WTC11 (cell line): ENCODE data around the gene TACR2. TPM values are rescaled to one million over a fixed set of nuclear protein-coding genes. Genes with fewer than 3 reads are reported as not detected.

Experiments used
- ATAC-seq: fragments of 200-7000 bp; cut with Tn5 transposase; 2 replicates; pipeline ENCODE4 v1.10.0; 2021; ENCODE audit warnings: mild to moderate bottlenecking, moderate library complexity
- CTCF ChIA-PET: fragments of 300-600 bp; sonication (Branson Sonifier 250); formaldehyde crosslinking; loops from one replicate; lab custom pipeline; 2021; ENCODE audit warnings: antibody characterized with exemption; lab: Charles Lee
- POLR2A ChIA-PET: fragments of 350-600 bp; sonication (Branson Sonifier 250); formaldehyde crosslinking; loops from one replicate; lab custom pipeline; 2021; ENCODE audit warnings: antibody characterized with exemption; lab: Charles Lee
- DNase-seq: peaks from one replicate; pipeline ENCODE4 v3.0.0; 2021; ENCODE audit warnings: low spot score
- H3K27ac Mint-ChIP-seq: 2 replicates; pipeline ENCODE4 v1.8.0; 2021; ENCODE audit warnings: mixed read lengths
- H3K27me3 Mint-ChIP-seq: 2 replicates; pipeline ENCODE4 v1.8.0; 2021; ENCODE audit warnings: low read depth, mild to moderate bottlenecking, moderate library complexity, mixed read lengths
- H3K36me3 Mint-ChIP-seq: 2 replicates; pipeline ENCODE4 v1.8.0; 2021; ENCODE audit warnings: mixed read lengths
- H3K4me1 Mint-ChIP-seq: 2 replicates; pipeline ENCODE4 v1.8.0; 2022; ENCODE audit warnings: mixed read lengths
- H3K4me3 Mint-ChIP-seq: 2 replicates; pipeline ENCODE4 v1.8.0; 2021; ENCODE audit warnings: mild to moderate bottlenecking, moderate library complexity, mixed read lengths
- H3K9me3 Mint-ChIP-seq: 2 replicates; pipeline ENCODE4 v1.8.0; 2021; ENCODE audit warnings: mixed read lengths
- CBFB ChIP-seq: sonication (generic); formaldehyde crosslinking; IDR thresholded peaks from 2 replicates; pipeline ENCODE4 v1.8.1; 2022; ENCODE audit warnings: mild to moderate bottlenecking, low read depth, missing genetic modification reagents
- CREB1 ChIP-seq: sonication (generic); formaldehyde crosslinking; IDR thresholded peaks from 2 replicates; pipeline ENCODE4 v1.8.0; 2023; ENCODE audit warnings: mild to moderate bottlenecking, missing genetic modification reagents
- FOXJ3 ChIP-seq: sonication (generic); formaldehyde crosslinking; IDR thresholded peaks from 2 replicates; pipeline ENCODE4 v1.9.0; 2021; ENCODE audit warnings: missing genetic modification reagents, mild to moderate bottlenecking, borderline replicate concordance
- FOXK1 ChIP-seq: sonication (generic); formaldehyde crosslinking; IDR thresholded peaks from 2 replicates; pipeline ENCODE4 v1.8.0; 2022; ENCODE audit warnings: mild to moderate bottlenecking, moderate library complexity, missing genetic modification reagents
- GRHL2 ChIP-seq: fragments of 250-450 bp; sonication (Bioruptor Pico); IDR thresholded peaks from 2 replicates; pipeline ENCODE4 v1.8.0; 2022; ENCODE audit warnings: mild to moderate bottlenecking, moderate library complexity; ENCODE audit not compliant: insufficient replicate concordance, severe bottlenecking
- HMGA2 ChIP-seq: fragments of 250-450 bp; sonication (Bioruptor Pico); IDR thresholded peaks from 2 replicates; pipeline ENCODE4 v1.4.0; 2021; ENCODE audit warnings: mild to moderate bottlenecking, moderate library complexity
- NR1H2 ChIP-seq: sonication (generic); formaldehyde crosslinking; IDR thresholded peaks from 2 replicates; pipeline ENCODE4 v1.9.0; 2021; ENCODE audit warnings: mild to moderate bottlenecking, moderate library complexity, missing genetic modification reagents
- PRRX2 ChIP-seq: fragments of 250-450 bp; sonication (Bioruptor Pico); IDR thresholded peaks from 2 replicates; pipeline ENCODE4 v1.8.0; 2021; ENCODE audit warnings: mild to moderate bottlenecking
- RELA ChIP-seq: sonication (generic); formaldehyde crosslinking; IDR thresholded peaks from 2 replicates; pipeline ENCODE4 v1.8.1; 2022; ENCODE audit warnings: missing genetic modification reagents, mild to moderate bottlenecking, borderline replicate concordance
- RORB ChIP-seq: fragments of 250-450 bp; sonication (Bioruptor Pico); IDR thresholded peaks from 2 replicates; pipeline ENCODE4 v1.9.0; 2021; ENCODE audit warnings: mild to moderate bottlenecking
- SMAD3 ChIP-seq: sonication (generic); formaldehyde crosslinking; IDR thresholded peaks from 2 replicates; pipeline ENCODE4 v1.8.0; 2022; ENCODE audit warnings: missing genetic modification reagents, mild to moderate bottlenecking, borderline replicate concordance
- SOX15 ChIP-seq: fragments of 250-450 bp; sonication (Bioruptor Pico); IDR thresholded peaks from 2 replicates; pipeline ENCODE4 v1.9.0; 2021; ENCODE audit warnings: mild to moderate bottlenecking
- SP1 ChIP-seq: sonication (generic); formaldehyde crosslinking; conservative IDR thresholded peaks from 2 replicates; pipeline ENCODE4 v1.8.1; 2022; ENCODE audit warnings: missing genetic modification reagents
- TEAD1 ChIP-seq: sonication (generic); formaldehyde crosslinking; IDR thresholded peaks from 2 replicates; pipeline ENCODE4 v1.8.0; 2022; ENCODE audit warnings: mild to moderate bottlenecking, missing genetic modification reagents
- TP53 ChIP-seq: sonication (generic); formaldehyde crosslinking; IDR thresholded peaks from 2 replicates; pipeline ENCODE4 v1.8.1; 2023; ENCODE audit warnings: mild to moderate bottlenecking, missing genetic modification reagents
- ZNF121 ChIP-seq: sonication (generic); formaldehyde crosslinking; IDR thresholded peaks from 2 replicates; pipeline ENCODE4 v1.8.0; 2023; ENCODE audit warnings: missing genetic modification reagents
- ZNF219 ChIP-seq: sonication (generic); formaldehyde crosslinking; IDR thresholded peaks from 2 replicates; pipeline ENCODE4 v1.8.0; 2023; ENCODE audit warnings: missing genetic modification reagents, mild to moderate bottlenecking, borderline replicate concordance
- ZNF396 ChIP-seq: fragments of 250-450 bp; sonication (Bioruptor Pico); IDR thresholded peaks from 2 replicates; pipeline ENCODE4 v1.8.0; 2021; ENCODE audit warnings: mild to moderate bottlenecking, moderate library complexity, borderline replicate concordance
- ZNF416 ChIP-seq: fragments of 250-450 bp; sonication (Bioruptor Pico); IDR thresholded peaks from 2 replicates; pipeline ENCODE4 v1.9.0; 2021; ENCODE audit warnings: mild to moderate bottlenecking, inconsistent platforms
- total RNA-seq: library from RNA; stranded (reverse); gene quantifications from 3 replicates; pipeline ENCODE4 v1.2.3, GENCODE V29; 2021
- TF ChIP-seq, protein P1 (sequence below): sonication (generic); formaldehyde crosslinking; IDR thresholded peaks from 2 replicates; pipeline ENCODE4 v1.8.1; 2023; ENCODE audit warnings: mild to moderate bottlenecking, moderate library complexity, missing genetic modification reagents
- TF ChIP-seq, protein P2 (sequence below): sonication (generic); formaldehyde crosslinking; IDR thresholded peaks from 2 replicates; pipeline ENCODE4 v1.8.0; 2022; ENCODE audit warnings: mild to moderate bottlenecking, missing genetic modification reagents
- TF ChIP-seq, protein P3 (sequence below): sonication (generic); formaldehyde crosslinking; IDR thresholded peaks from 2 replicates; pipeline ENCODE4 v1.8.1; 2022; ENCODE audit warnings: missing genetic modification reagents, borderline replicate concordance
- TF ChIP-seq, protein P4 (sequence below): sonication (generic); formaldehyde crosslinking; IDR thresholded peaks from 2 replicates; pipeline ENCODE4 v1.8.1; 2023; ENCODE audit warnings: mild to moderate bottlenecking, missing genetic modification reagents, moderate library complexity
- TF ChIP-seq, protein P5 (sequence below): fragments of 250-450 bp; sonication (Bioruptor Pico); IDR thresholded peaks from 2 replicates; pipeline ENCODE4 v1.9.0; 2021; ENCODE audit warnings: moderate library complexity, mild to moderate bottlenecking, inconsistent platforms, borderline replicate concordance
- TF ChIP-seq, protein P6 (sequence below): sonication (generic); formaldehyde crosslinking; conservative IDR thresholded peaks from 2 replicates; pipeline ENCODE4 v1.8.1; 2023; ENCODE audit warnings: mild to moderate bottlenecking, low read depth, missing genetic modification reagents, moderate library complexity

Gene TACR2
- total RNA-seq, 1 experiment from 2014 or later, result 0.20 TPM

DNA sequence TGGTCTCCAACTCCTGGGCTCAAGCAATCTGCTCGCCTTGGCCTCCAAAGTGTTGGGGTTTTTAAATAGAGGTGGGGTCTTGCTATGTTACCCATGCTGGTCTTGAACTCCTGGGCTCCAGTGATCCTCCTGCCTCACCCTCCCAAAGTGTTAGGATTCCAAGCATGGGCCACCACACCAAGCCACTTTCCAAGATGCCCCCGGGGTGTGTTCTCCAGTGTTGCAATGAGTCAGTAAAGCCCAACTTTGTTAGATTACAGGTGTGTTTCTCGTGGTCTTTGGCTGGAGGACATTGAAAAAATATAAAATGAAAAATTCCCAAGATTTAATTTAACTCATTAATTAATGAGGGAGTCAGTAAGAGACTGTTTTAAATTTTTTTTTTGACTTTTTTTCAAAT, 29.2 kb downstream of the TACR2 start:
- ATAC-seq (no peak), DNase-seq (no peak)
- peak overlapping the region; percentile 57; the same call in 1 of the 2 replicates for H3K27ac Mint-ChIP-seq
- no peak overlapping the region for H3K4me3 Mint-ChIP-seq
- H3K9me3 Mint-ChIP-seq, result peaks cover 4% of the 10 kb centered on the region; the same call in 1 of the 2 replicates
- H3K27me3 Mint-ChIP-seq, result no peaks in the 10 kb centered on the region
- CTCF ChIA-PET, result no interaction called here
- peaks cover 39% of the 10 kb centered on the region for H3K4me1 Mint-ChIP-seq
- TF ChIP-seq RELA (CRISPR knock-in tag) (no peak), FOXK1 (CRISPR knock-in tag) (no peak), TP53 (CRISPR knock-in tag) (no peak), CBFB (CRISPR knock-in tag) (no peak), PRRX2 (CRISPR knock-in tag) (no peak)
- TF ChIP-seq, protein P1, sequence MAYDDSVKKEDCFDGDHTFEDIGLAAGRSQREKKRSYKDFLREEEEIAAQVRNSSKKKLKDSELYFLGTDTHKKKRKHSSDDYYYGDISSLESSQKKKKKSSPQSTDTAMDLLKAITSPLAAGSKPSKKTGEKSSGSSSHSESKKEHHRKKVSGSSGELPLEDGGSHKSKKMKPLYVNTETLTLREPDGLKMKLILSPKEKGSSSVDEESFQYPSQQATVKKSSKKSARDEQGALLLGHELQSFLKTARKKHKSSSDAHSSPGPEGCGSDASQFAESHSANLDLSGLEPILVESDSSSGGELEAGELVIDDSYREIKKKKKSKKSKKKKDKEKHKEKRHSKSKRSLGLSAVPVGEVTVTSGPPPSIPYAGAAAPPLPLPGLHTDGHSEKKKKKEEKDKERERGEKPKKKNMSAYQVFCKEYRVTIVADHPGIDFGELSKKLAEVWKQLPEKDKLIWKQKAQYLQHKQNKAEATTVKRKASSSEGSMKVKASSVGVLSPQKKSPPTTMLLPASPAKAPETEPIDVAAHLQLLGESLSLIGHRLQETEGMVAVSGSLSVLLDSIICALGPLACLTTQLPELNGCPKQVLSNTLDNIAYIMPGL, result no peak
- TF ChIP-seq, protein P2, sequence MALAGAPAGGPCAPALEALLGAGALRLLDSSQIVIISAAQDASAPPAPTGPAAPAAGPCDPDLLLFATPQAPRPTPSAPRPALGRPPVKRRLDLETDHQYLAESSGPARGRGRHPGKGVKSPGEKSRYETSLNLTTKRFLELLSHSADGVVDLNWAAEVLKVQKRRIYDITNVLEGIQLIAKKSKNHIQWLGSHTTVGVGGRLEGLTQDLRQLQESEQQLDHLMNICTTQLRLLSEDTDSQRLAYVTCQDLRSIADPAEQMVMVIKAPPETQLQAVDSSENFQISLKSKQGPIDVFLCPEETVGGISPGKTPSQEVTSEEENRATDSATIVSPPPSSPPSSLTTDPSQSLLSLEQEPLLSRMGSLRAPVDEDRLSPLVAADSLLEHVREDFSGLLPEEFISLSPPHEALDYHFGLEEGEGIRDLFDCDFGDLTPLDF (CRISPR knock-in tag), result no peak
- TF ChIP-seq, protein P3, sequence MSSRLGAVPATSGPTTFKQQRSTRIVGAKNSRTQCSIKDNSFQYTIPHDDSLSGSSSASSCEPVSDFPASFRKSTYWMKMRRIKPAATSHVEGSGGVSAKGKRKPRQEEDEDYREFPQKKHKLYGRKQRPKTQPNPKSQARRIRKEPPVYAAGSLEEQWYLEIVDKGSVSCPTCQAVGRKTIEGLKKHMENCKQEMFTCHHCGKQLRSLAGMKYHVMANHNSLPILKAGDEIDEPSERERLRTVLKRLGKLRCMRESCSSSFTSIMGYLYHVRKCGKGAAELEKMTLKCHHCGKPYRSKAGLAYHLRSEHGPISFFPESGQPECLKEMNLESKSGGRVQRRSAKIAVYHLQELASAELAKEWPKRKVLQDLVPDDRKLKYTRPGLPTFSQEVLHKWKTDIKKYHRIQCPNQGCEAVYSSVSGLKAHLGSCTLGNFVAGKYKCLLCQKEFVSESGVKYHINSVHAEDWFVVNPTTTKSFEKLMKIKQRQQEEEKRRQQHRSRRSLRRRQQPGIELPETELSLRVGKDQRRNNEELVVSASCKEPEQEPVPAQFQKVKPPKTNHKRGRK (CRISPR knock-in tag), result no peak
- POLR2A ChIA-PET, result no interaction called here
- H3K36me3 Mint-ChIP-seq, result peaks cover 76% of the 10 kb centered on the region

DNA sequence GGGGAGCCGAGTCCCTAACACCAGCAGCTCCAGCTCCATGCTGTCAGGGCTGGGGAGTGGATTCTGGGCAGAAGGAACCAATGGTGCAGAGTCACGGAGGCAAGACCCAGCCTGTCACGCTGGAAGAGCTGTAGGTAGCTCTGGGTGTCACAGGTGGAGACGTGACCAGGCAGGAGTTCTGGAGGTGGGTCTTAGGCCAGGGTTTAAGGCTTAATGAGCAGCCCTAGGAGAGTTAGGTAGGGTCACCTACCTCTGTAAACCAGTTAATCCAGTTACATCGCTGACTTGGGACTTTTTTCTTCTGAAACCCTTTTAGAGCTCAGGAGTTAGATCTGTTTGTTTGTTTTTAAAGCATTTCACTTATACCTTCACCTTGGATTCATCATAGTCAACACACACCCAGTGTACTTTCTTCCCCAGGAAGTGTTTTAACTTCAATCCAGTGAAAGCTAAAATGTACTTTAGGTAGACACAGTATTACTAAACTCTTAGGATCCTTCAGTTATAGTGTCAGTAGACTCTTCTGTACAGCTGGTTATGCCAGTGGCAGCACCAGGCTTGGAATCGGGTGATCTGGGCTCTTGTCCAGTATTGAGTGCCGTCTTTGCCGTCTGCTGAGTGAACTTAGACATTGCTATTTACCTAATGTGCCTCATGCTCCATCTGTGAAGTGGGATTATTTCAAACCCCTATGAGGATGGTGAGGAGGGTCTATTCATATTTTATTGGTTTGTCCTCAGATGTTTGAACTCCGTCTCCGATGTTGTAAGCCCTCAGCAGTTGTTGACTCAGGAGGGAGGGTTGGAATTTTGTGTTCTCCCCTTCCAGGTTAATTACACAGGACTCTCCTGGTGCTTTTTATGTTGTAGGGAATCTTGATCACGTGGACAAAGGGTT, 31.0 kb downstream of the TACR2 start:
- ChIA-PET POLR2A (no interaction called here), CTCF (no interaction called here)
- ATAC-seq (no peak), DNase-seq (no peak)
- H3K9me3 Mint-ChIP-seq, result peaks cover 4% of the 10 kb centered on the region; the same call in 1 of the 2 replicates
- H3K4me1 Mint-ChIP-seq, result peaks cover 24% of the 10 kb centered on the region
- no peak overlapping the region for H3K4me3 Mint-ChIP-seq
- no peak overlapping the region; the same call in 1 of the 2 replicates for H3K27ac Mint-ChIP-seq
- no peaks in the 10 kb centered on the region for H3K27me3 Mint-ChIP-seq
- peaks cover 80% of the 10 kb centered on the region for H3K36me3 Mint-ChIP-seq
- TF ChIP-seq ZNF416 (no peak), SOX15 (CRISPR knock-in tag) (no peak), SP1 (CRISPR knock-in tag) (no peak), CREB1 (CRISPR knock-in tag) (no peak), HMGA2 (CRISPR knock-in tag) (no peak), GRHL2 (CRISPR knock-in tag) (no peak), FOXJ3 (CRISPR knock-in tag) (no peak), RORB (CRISPR knock-in tag) (no peak), TP53 (CRISPR knock-in tag) (no peak), ZNF219 (CRISPR knock-in tag) (no peak), TEAD1 (CRISPR knock-in tag) (no peak), ZNF396 (CRISPR knock-in tag) (no peak), SMAD3 (CRISPR knock-in tag) (no peak), ZNF121 (CRISPR knock-in tag) (no peak), NR1H2 (CRISPR knock-in tag) (no peak)
- TF ChIP-seq, protein P4, sequence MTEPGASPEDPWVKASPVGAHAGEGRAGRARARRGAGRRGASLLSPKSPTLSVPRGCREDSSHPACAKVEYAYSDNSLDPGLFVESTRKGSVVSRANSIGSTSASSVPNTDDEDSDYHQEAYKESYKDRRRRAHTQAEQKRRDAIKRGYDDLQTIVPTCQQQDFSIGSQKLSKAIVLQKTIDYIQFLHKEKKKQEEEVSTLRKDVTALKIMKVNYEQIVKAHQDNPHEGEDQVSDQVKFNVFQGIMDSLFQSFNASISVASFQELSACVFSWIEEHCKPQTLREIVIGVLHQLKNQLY, result no peak
- TF ChIP-seq, protein P5, sequence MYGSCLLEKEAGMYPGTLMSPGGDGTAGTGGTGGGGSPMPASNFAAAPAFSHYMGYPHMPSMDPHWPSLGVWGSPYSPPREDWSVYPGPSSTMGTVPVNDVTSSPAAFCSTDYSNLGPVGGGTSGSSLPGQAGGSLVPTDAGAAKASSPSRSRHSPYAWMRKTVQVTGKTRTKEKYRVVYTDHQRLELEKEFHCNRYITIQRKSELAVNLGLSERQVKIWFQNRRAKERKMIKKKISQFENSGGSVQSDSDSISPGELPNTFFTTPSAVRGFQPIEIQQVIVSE (CRISPR knock-in tag), result no peak
- TF ChIP-seq, protein P6, sequence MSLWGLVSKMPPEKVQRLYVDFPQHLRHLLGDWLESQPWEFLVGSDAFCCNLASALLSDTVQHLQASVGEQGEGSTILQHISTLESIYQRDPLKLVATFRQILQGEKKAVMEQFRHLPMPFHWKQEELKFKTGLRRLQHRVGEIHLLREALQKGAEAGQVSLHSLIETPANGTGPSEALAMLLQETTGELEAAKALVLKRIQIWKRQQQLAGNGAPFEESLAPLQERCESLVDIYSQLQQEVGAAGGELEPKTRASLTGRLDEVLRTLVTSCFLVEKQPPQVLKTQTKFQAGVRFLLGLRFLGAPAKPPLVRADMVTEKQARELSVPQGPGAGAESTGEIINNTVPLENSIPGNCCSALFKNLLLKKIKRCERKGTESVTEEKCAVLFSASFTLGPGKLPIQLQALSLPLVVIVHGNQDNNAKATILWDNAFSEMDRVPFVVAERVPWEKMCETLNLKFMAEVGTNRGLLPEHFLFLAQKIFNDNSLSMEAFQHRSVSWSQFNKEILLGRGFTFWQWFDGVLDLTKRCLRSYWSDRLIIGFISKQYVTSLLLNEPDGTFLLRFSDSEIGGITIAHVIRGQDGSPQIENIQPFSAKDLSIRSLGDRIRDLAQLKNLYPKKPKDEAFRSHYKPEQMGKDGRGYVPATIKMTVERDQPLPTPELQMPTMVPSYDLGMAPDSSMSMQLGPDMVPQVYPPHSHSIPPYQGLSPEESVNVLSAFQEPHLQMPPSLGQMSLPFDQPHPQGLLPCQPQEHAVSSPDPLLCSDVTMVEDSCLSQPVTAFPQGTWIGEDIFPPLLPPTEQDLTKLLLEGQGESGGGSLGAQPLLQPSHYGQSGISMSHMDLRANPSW (CRISPR knock-in tag), result no peak
